Measurements from ENCODE around the gene WFDC8.

Gene WFDC8

DNA sequence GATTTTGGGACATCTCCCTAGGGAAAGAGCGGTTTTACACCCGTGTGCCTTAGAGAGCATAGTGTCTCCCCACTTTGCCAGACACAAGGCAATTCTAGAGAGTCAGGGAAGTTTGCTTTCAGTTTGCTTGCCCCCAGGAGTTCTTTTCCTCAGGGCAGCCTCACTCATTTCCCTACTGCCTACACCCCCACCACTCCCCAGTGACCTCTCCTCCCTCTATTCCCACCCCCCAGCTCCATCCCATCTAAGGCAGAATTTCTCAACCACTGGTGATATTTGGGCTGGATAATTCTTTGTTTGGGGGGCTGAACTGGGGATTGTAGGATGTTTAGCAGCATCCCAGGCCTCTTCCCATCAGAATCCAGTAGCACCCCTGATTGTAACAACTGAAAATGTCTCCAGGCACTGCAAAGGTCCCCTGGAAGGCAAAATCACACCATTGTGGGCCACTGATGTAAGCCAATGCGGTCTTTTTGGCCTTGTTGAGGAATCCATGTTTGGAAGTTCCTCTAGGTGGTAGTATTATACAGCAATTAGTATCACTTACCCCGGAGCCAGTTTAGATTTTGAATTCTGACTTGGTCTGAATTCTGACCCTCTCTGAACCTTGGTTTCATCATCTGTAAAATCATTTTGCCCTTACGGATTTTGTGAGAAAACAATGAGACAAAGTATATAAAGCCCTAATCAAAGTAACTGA is 33.2 kb downstream of the WFDC8 start:
- Histone ChIP-seq H3K9me3 (ENCODE audit: low read depth, low read length) (no peaks in the 10 kb centered on the region), H3K27ac (no peak overlapping the region), H3K36me3 (ENCODE audit: insufficient read depth, low read length) (no peaks in the 10 kb centered on the region), H3K9ac (ENCODE audit: insufficient read length) (no peak overlapping the region), H3K4me3 (no peak overlapping the region)
- no peak for DNase-seq (ENCODE audit: low read depth, low spot score)
- TF ChIP-seq FOXP2 (optimal IDR thresholded peaks at IDR 0.05; ENCODE audit: control extremely low read depth, extremely low read length, insufficient read depth) (no peak), POLR2AphosphoS5 (IDR thresholded peaks at IDR 0.05; ENCODE audit: borderline replicate concordance, low read depth, low read length) (no peak), EZH2 (IDR thresholded peaks at IDR 0.05) (no peak)

DNA sequence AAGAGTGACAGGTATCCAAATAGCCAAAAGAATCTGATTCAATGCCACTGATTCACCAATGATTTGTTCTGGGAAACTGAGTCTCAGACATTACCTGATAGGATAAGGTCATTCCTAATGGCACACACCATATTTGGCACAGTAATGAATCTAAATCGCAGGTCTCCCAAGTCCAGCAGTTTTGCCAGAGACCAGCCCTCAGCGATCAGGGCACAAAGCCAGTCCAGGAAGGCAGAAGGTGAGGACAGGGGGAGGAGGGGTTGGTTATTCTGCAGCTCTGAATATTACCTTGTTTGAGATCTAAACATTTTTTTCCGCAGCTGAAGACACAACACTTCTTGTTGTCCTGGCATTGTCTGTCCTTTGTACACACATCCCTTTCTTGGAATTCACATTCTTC is 33.7 kb downstream of the WFDC8 start:
- no peaks in the 10 kb centered on the region for H3K9me3 ChIP-seq (ENCODE audit: low read depth, low read length)
- H3K9ac ChIP-seq (ENCODE audit: insufficient read length): no peak overlapping the region
- DNase-seq (ENCODE audit: low read depth, low spot score): no peak
- H3K36me3 ChIP-seq (ENCODE audit: insufficient read depth, low read length): no peaks in the 10 kb centered on the region
- no peak overlapping the region for H3K27ac ChIP-seq
- no peak overlapping the region for H3K4me3 ChIP-seq
- TF ChIP-seq POLR2AphosphoS5 (IDR thresholded peaks at IDR 0.05; ENCODE audit: borderline replicate concordance, low read depth, low read length) (no peak), EZH2 (IDR thresholded peaks at IDR 0.05) (no peak), FOXP2 (optimal IDR thresholded peaks at IDR 0.05; ENCODE audit: control extremely low read depth, extremely low read length, insufficient read depth) (no peak)

DNA sequence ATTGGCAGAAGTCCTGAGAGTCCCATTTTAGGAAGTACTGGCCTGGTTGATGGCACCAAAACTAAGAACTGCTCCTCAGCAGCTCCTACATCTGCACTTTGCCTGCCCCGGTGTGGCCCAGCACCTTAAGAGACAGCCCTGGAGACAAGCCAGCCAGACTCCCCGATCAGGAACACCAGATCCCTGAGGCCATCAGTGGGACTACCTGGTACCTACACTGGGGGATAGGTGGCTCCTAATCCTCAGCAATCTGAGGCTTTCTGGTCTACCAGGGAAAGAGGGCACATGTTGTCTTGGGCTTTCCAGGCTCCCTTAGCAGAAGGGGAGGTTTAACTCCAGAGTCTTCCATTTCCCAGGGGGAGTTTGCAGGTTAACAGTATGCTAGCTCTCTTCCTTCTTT is 39.7 kb downstream of the WFDC8 start, which contains the start of gene WFDC6:
Gene WFDC6 (minus strand): TSS at position 101 of the 400 bp plus-strand sequence. CDS start 75 bp downstream, at position 26.
- no peak for DNase-seq (ENCODE audit: low read depth, low spot score)
- H3K36me3 ChIP-seq (ENCODE audit: insufficient read depth, low read length): no peaks in the 10 kb centered on the region
- no peaks in the 10 kb centered on the region for H3K9me3 ChIP-seq (ENCODE audit: low read depth, low read length)
- H3K27ac ChIP-seq: no peak within 1 kb of the TSS
- H3K4me3 ChIP-seq: no peak within 1 kb of the TSS
- TF ChIP-seq FOXP2 (optimal IDR thresholded peaks at IDR 0.05; ENCODE audit: control extremely low read depth, extremely low read length, insufficient read depth) (no peak), POLR2AphosphoS5 (IDR thresholded peaks at IDR 0.05; ENCODE audit: borderline replicate concordance, low read depth, low read length) (no peak), EZH2 (IDR thresholded peaks at IDR 0.05) (no peak)
- H3K9ac ChIP-seq (ENCODE audit: insufficient read length): no peak within 1 kb of the TSS

DNA sequence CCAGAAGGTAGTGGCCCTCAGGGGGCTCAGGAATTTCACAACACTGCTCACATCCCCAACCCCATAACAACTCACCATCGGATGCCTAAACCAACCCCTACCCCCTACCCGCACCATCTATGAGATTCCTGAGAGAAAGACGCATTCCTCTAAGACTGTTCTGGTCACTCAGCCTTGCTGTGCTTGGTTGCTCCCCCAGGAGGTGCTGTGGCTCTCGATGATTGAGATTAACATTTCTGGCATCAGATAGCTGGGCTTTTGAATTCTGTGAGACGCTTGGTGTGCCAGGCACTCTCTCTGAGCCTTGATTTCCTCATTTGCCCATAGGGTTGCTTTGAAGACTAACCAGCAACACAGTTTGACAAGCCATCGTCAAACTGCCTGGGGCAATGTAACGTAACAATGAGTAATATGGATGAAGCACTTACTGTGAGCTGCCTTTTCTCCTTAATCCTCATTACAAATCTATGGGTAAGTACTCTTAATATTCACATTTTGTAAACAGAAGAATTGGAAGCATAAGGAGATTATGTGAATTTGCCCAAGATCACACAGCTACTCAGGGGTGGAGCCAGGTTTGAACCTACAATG is 40.8 kb downstream of the WFDC8 start:
- H3K4me3 ChIP-seq: no peak overlapping the region
- no peak overlapping the region for H3K27ac ChIP-seq
- no peaks in the 10 kb centered on the region for H3K9me3 ChIP-seq (ENCODE audit: low read depth, low read length)
- no peak for DNase-seq (ENCODE audit: low read depth, low spot score)
- no peak overlapping the region for H3K9ac ChIP-seq (ENCODE audit: insufficient read length)
- H3K36me3 ChIP-seq (ENCODE audit: insufficient read depth, low read length): no peaks in the 10 kb centered on the region
- TF ChIP-seq FOXP2 (optimal IDR thresholded peaks at IDR 0.05; ENCODE audit: control extremely low read depth, extremely low read length, insufficient read depth): no peak

DNA sequence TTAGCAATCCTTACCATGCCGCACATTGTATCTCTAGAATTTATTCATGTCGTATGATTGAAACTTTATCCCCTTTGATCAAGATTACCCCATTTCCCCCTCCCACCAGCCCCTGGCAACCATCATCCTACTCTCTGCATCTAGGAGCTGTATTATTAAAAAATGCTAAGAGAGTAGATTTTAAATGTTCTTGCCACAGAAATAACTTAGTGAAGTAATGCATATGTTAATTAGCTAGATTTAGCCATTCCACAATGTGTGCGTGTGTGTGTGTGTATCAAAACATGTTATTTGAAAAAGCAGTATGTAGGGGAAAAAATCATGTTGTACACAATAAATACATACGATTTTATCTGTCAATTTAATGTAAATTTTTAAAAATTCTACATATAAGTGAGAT is 51.8 kb downstream of the WFDC8 start:
- H3K27ac ChIP-seq: no peak overlapping the region
- DNase-seq (ENCODE audit: low read depth, low spot score): no peak
- no peak for TF ChIP-seq EZH2 (IDR thresholded peaks at IDR 0.05)
- TF ChIP-seq POLR2AphosphoS5 (IDR thresholded peaks at IDR 0.05; ENCODE audit: borderline replicate concordance, low read depth, low read length): no peak
- no peak for TF ChIP-seq FOXP2 (optimal IDR thresholded peaks at IDR 0.05; ENCODE audit: control extremely low read depth, extremely low read length, insufficient read depth)

DNA sequence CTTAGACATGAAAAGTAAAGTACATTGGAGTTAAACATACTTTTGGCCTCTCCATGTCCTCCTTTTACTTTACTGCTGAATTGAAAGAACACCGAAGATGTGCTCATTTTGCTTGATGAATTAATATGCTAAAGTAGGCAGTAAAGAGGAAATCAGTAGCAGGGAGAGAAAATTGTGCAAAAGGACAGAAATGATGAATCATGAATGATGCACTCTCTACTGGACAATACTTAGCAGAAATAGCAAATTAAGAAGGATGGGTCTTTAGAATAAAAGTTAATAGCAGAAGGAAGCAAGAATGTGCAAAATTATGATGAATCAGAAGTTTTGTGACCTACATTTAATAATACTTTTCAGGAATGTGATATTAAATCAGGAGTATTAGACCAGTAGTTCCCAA is 55.3 kb downstream of the WFDC8 start:
- Histone ChIP-seq H3K9me3 (ENCODE audit: low read depth, low read length) (no peaks in the 10 kb centered on the region), H3K36me3 (ENCODE audit: insufficient read depth, low read length) (no peaks in the 10 kb centered on the region), H3K27ac (no peak overlapping the region), H3K9ac (ENCODE audit: insufficient read length) (no peak overlapping the region), H3K4me3 (no peak overlapping the region)
- DNase-seq (ENCODE audit: low read depth, low spot score): no peak
- TF ChIP-seq EZH2 (IDR thresholded peaks at IDR 0.05) (no peak), FOXP2 (optimal IDR thresholded peaks at IDR 0.05; ENCODE audit: control extremely low read depth, extremely low read length, insufficient read depth) (no peak), POLR2AphosphoS5 (IDR thresholded peaks at IDR 0.05; ENCODE audit: borderline replicate concordance, low read depth, low read length) (no peak)

More for the DNA sequence above, 51.8 kb downstream of the WFDC8 start:
- Histone ChIP-seq H3K9me3 (ENCODE audit: low read depth, low read length) (no peaks in the 10 kb centered on the region), H3K36me3 (ENCODE audit: insufficient read depth, low read length) (no peaks in the 10 kb centered on the region), H3K9ac (ENCODE audit: insufficient read length) (no peak overlapping the region), H3K4me3 (no peak overlapping the region)

DNA sequence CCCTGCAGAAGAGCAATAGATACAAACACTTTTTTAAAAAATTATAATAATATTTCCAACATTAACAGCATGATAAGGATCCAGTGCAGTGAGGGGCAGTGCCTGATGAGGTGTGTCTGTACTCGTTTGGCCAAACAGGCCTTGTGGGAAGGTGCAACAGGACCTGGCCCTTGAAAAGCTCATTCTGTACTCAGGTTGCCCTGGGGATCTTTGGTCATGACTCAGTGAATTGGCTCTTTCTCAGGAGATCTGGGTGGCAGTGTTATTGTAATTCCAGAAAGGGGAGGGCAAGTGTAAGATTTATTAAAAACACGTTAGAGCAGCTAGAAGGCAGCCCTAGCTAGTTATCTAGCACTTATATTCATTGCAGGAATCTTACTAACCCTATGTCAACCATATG is 60.8 kb downstream of the WFDC8 start:
- TF ChIP-seq EZH2 (IDR thresholded peaks at IDR 0.05) (no peak), FOXP2 (optimal IDR thresholded peaks at IDR 0.05; ENCODE audit: control extremely low read depth, extremely low read length, insufficient read depth) (no peak), POLR2AphosphoS5 (IDR thresholded peaks at IDR 0.05; ENCODE audit: borderline replicate concordance, low read depth, low read length) (no peak)

DNA sequence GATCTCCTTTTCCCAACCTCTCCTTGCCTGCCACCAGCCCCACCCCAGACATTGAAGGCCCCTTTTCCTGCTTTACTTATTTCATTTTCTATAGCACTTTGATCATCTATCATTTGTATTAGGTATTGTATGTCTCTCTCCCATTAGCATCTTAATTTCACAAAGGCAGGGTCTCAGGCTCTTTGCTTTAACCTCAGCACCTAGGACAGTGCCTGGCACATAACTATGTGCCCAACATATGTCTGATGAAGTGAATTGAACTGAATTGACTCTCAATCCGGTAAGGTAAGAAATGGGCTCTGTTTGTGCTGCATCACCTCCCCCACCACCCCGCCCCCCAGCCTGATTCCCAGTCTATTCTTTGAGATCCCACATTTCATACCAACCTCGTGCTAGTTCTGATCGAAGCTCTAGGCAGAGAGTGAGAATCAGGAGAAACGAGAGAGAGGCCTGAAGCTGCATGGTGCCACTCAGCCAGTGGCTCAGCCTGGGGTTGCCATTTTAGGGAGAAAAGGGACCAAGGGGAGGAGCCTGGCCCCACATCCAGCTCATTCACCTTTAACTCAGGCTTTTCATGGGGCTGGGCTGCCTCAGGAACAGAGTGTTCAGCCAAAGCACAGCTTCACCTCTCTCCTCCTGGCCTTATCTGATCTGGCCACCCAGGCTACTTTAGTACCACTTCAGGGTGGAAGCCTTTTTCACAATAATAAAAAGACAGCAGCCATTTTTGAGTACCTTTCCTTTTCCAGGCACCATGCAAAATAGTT is 63.8 kb downstream of the WFDC8 start, which contains the start of gene SPINT3:
Gene SPINT3 (minus strand): TSS at position 476 of the 767 bp plus-strand sequence. CDS start 14 bp downstream, at position 462.
- TF ChIP-seq POLR2AphosphoS5 (IDR thresholded peaks at IDR 0.05; ENCODE audit: borderline replicate concordance, low read depth, low read length): no peak
- no peak for TF ChIP-seq EZH2 (IDR thresholded peaks at IDR 0.05)
- no peak for TF ChIP-seq FOXP2 (optimal IDR thresholded peaks at IDR 0.05; ENCODE audit: control extremely low read depth, extremely low read length, insufficient read depth)
- H3K9ac ChIP-seq (ENCODE audit: insufficient read length): no peak within 1 kb of the TSS
- no peaks in the 10 kb centered on the region for H3K9me3 ChIP-seq (ENCODE audit: low read depth, low read length)
- H3K4me3 ChIP-seq: no peak within 1 kb of the TSS
- DNase-seq (ENCODE audit: low read depth, low spot score): no peak
- H3K27ac ChIP-seq: no peak within 1 kb of the TSS
- no peaks in the 10 kb centered on the region for H3K36me3 ChIP-seq (ENCODE audit: insufficient read depth, low read length)

More for the DNA sequence above, 60.8 kb downstream of the WFDC8 start:
- DNase-seq (ENCODE audit: low read depth, low spot score): no peak
- H3K27ac ChIP-seq: no peak overlapping the region
- no peak overlapping the region for H3K9ac ChIP-seq (ENCODE audit: insufficient read length)
- no peak overlapping the region for H3K4me3 ChIP-seq
- no peaks in the 10 kb centered on the region for H3K9me3 ChIP-seq (ENCODE audit: low read depth, low read length)
- H3K36me3 ChIP-seq (ENCODE audit: insufficient read depth, low read length): no peaks in the 10 kb centered on the region

All from SK-N-MC (cell line).